Measurements from ENCODE around the gene SEPTIN1. TPM values are rescaled to one million over a fixed set of nuclear protein-coding genes. Genes with fewer than 3 reads are reported as not detected.

Gene SEPTIN1
- total RNA-seq, 2 donors from 2014 or later: 1.1 to 2.3 TPM

- no peaks in the 10 kb centered on the region for H3K9me3 ChIP-seq (ENCODE audit: control insufficient read depth, low read length)
- Mint-ChIP-seq H3K4me3 (peak overlapping the region; percentile 70), H3K9me3 (no peaks in the 10 kb centered on the region), H3K4me1 (peaks cover 36% of the 10 kb centered on the region), H3K36me3 (ENCODE audit: low read depth) (peaks cover 27% of the 10 kb centered on the region), H3K27me3 (ENCODE audit: insufficient read depth) (no peaks in the 10 kb centered on the region), H3K27ac (no peak overlapping the region)
- no peaks in the 10 kb centered on the region for H3K27me3 ChIP-seq (ENCODE audit: control insufficient read depth, insufficient read depth, low read length, poor library complexity, severe bottlenecking)
- WGBS, 2 experiments (ENCODE audit: insufficient coverage in 1 of 2, insufficient read length in 1 of 2): 94 to 98% methylated on average over 8 to 10 of the region's 10 CpGs
- H3K4me1 ChIP-seq (ENCODE audit: control insufficient read depth, insufficient read depth, low read length): peaks cover 7% of the 10 kb centered on the region
- TF ChIP-seq CTCF (conservative IDR thresholded peaks at IDR 0.05): no peak
- H3K4me3 ChIP-seq (ENCODE audit: low read length): peak overlapping the region; percentile 93
- H3K27ac ChIP-seq (ENCODE audit: low read depth, low read length): no peak overlapping the region
- DNase-seq: no peak
- no peak overlapping the region for H3K9ac ChIP-seq (ENCODE audit: extremely low read depth, low read length, poor library complexity, severe bottlenecking)
- peaks cover 26% of the 10 kb centered on the region for H3K36me3 ChIP-seq (ENCODE audit: control insufficient read depth, insufficient read depth, low read length)
Observed at GRCh38 chr16:30367349-30368009, 14.9 kb downstream of the SEPTIN1 start.

- DNase-seq: no peak
- Histone ChIP-seq H3K9me3 (ENCODE audit: control insufficient read depth, low read length) (no peaks in the 10 kb centered on the region), H3K9ac (ENCODE audit: extremely low read depth, low read length, poor library complexity, severe bottlenecking) (no peak overlapping the region), H3K27ac (ENCODE audit: low read depth, low read length) (no peak overlapping the region), H3K4me3 (ENCODE audit: low read length) (no peak overlapping the region), H3K36me3 (ENCODE audit: control insufficient read depth, insufficient read depth, low read length) (peaks cover 26% of the 10 kb centered on the region), H3K4me1 (ENCODE audit: control insufficient read depth, insufficient read depth, low read length) (peaks cover 7% of the 10 kb centered on the region), H3K27me3 (ENCODE audit: control insufficient read depth, insufficient read depth, low read length, poor library complexity, severe bottlenecking) (no peaks in the 10 kb centered on the region)
- no peak overlapping the region for H3K27ac Mint-ChIP-seq
- TF ChIP-seq CTCF (conservative IDR thresholded peaks at IDR 0.05): no peak
- H3K36me3 Mint-ChIP-seq (ENCODE audit: low read depth): peaks cover 34% of the 10 kb centered on the region
- H3K4me1 Mint-ChIP-seq: peaks cover 32% of the 10 kb centered on the region
- no peak overlapping the region for H3K4me3 Mint-ChIP-seq
- H3K27me3 Mint-ChIP-seq (ENCODE audit: insufficient read depth): no peaks in the 10 kb centered on the region
- no peaks in the 10 kb centered on the region for H3K9me3 Mint-ChIP-seq
- 96 to 100% methylated on average over 3 to 4 of the region's 4 CpGs for WGBS, 2 experiments (ENCODE audit: insufficient coverage in 1 of 2, insufficient read length in 1 of 2)
Observed at GRCh38 chr16:30366511-30366910, 15.8 kb downstream of the SEPTIN1 start.

GRCh38 chr16:30365200-30365599 lies 17.2 kb downstream of the SEPTIN1 start:
- Mint-ChIP-seq H3K36me3 (ENCODE audit: low read depth) (peaks cover 43% of the 10 kb centered on the region), H3K4me3 (no peak overlapping the region), H3K9me3 (no peaks in the 10 kb centered on the region), H3K4me1 (peaks cover 28% of the 10 kb centered on the region), H3K27ac (peak overlapping the region; percentile 72), H3K27me3 (ENCODE audit: insufficient read depth) (no peaks in the 10 kb centered on the region)
- no peak overlapping the region for H3K4me3 ChIP-seq (ENCODE audit: low read length)
- H3K27ac ChIP-seq (ENCODE audit: low read depth, low read length): no peak overlapping the region
- no peak for TF ChIP-seq CTCF (conservative IDR thresholded peaks at IDR 0.05)
- peaks cover 7% of the 10 kb centered on the region for H3K4me1 ChIP-seq (ENCODE audit: control insufficient read depth, insufficient read depth, low read length)
- no peak for DNase-seq
- peaks cover 30% of the 10 kb centered on the region for H3K36me3 ChIP-seq (ENCODE audit: control insufficient read depth, insufficient read depth, low read length)
- no peak overlapping the region for H3K9ac ChIP-seq (ENCODE audit: extremely low read depth, low read length, poor library complexity, severe bottlenecking)
- H3K9me3 ChIP-seq (ENCODE audit: control insufficient read depth, low read length): no peaks in the 10 kb centered on the region
- no peaks in the 10 kb centered on the region for H3K27me3 ChIP-seq (ENCODE audit: control insufficient read depth, insufficient read depth, low read length, poor library complexity, severe bottlenecking)
- 94 to 97% methylated on average over 8 to 10 of the region's 10 CpGs for WGBS, 2 experiments (ENCODE audit: insufficient coverage in 1 of 2, insufficient read length in 1 of 2)
